Tibial nerve (tissue), 3 donors: ENCODE data around the gene ZPLD1.

ENCODE experiments used
- CTCF ChIP-seq, 5 experiments: fragments of 200-600 bp in 3 of 5; fragments of 450-650 bp in 2 of 5; sonication (generic) in 3 of 5; IDR thresholded peaks; one replicate each; pipeline ENCODE4 v1.5.1; 2016 to 2019; ENCODE audit warnings: antibody characterized with exemption in 5 of 5, mild to moderate bottlenecking in 3 of 5, moderate library complexity in 2 of 5
- POLR2A ChIP-seq, 2 donors: fragments of 450-650 bp; IDR thresholded peaks; one replicate each; pipeline ENCODE4 v1.6.1; 2017; ENCODE audit warnings: antibody characterized with exemption in 2 of 2, mild to moderate bottlenecking in 2 of 2, moderate library complexity in 2 of 2

GRCh38 chr3:102441832-102442231 lies 7.0 kb downstream of the ZPLD1 start:
- no peak for TF ChIP-seq CTCF (IDR thresholded peaks at IDR 0.05)
- no peak for TF ChIP-seq POLR2A (IDR thresholded peaks at IDR 0.05)
